ENCODE measurements around the gene TRPM3. TPM values are rescaled to one million over a fixed set of nuclear protein-coding genes. Genes with fewer than 3 reads are reported as not detected.

Gene TRPM3
- total RNA-seq, 1 donor from 2014 or later, result not detected

DNA sequence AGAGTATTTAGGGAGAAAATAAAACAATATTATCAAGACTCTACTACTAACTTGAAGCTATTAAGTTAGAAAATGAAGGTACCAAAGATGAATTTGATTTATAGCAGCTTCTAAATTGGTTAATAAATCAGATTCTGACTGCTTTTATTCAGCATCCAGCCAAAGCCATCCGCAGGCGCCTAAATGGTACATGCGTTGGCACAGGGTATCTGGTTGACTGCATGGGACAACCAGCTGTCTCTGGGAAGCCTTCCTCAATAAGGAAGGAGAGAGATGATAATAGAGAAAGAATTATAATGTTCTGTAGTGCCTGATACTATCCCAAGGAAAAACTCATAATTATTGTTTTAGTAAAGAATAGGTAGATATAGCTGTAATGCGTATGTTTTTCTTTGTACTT lies 9.1 kb upstream of the TRPM3 start:
- Mint-ChIP-seq H3K27ac (no peak overlapping the region), H3K4me3 (no peak overlapping the region), H3K9me3 (no peaks in the 10 kb centered on the region), H3K4me1 (no peaks in the 10 kb centered on the region), H3K27me3 (no peaks in the 10 kb centered on the region), H3K36me3 (ENCODE audit: low read depth) (no peaks in the 10 kb centered on the region)
- no peak for DNase-seq
- intact Hi-C loops (cut with micrococcal nuclease), result no loop called here
- TF ChIP-seq, protein P1, sequence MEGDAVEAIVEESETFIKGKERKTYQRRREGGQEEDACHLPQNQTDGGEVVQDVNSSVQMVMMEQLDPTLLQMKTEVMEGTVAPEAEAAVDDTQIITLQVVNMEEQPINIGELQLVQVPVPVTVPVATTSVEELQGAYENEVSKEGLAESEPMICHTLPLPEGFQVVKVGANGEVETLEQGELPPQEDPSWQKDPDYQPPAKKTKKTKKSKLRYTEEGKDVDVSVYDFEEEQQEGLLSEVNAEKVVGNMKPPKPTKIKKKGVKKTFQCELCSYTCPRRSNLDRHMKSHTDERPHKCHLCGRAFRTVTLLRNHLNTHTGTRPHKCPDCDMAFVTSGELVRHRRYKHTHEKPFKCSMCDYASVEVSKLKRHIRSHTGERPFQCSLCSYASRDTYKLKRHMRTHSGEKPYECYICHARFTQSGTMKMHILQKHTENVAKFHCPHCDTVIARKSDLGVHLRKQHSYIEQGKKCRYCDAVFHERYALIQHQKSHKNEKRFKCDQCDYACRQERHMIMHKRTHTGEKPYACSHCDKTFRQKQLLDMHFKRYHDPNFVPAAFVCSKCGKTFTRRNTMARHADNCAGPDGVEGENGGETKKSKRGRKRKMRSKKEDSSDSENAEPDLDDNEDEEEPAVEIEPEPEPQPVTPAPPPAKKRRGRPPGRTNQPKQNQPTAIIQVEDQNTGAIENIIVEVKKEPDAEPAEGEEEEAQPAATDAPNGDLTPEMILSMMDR (IDR thresholded peaks at IDR 0.05), result no peak
- ATAC-seq (ENCODE audit: low read depth), result no peak
- POLR2A ChIA-PET, result interaction anchor here (0.5 kb wide), 1 partner anchor 358 kb away, joined by 4 read pairs; no protein-coding TSS in a partner anchor
- CTCF ChIA-PET, result no interaction called here

DNA sequence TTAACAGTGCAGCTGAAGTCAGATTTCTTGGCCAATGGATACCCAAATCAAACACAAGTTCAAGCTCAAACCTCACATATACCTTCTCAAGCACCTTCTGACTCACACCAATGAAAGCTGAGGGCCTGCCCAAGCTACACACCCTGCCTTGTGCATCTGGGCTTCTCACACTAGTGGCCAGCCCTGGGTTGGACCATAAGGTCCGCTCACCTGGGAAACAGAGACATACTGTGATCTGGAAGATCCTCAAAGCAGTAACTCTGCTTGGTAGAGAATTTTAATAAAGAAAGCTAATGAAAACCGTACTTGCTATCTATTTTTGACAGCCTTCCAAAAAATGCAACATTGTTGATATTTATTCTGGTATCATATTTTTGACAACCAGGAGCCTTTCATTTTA lies 7.4 kb upstream of the TRPM3 start:
- intact Hi-C loops (cut with micrococcal nuclease), result no loop called here
- Mint-ChIP-seq H3K27me3 (no peaks in the 10 kb centered on the region), H3K27ac (no peak overlapping the region), H3K4me1 (no peaks in the 10 kb centered on the region), H3K4me3 (no peak overlapping the region), H3K36me3 (ENCODE audit: low read depth) (no peaks in the 10 kb centered on the region), H3K9me3 (no peaks in the 10 kb centered on the region)
- DNase-seq (no peak), ATAC-seq (ENCODE audit: low read depth) (no peak)
- TF ChIP-seq, protein P1 (IDR thresholded peaks at IDR 0.05), result no peak
- ChIA-PET CTCF (no interaction called here), POLR2A (no interaction called here)

DNA sequence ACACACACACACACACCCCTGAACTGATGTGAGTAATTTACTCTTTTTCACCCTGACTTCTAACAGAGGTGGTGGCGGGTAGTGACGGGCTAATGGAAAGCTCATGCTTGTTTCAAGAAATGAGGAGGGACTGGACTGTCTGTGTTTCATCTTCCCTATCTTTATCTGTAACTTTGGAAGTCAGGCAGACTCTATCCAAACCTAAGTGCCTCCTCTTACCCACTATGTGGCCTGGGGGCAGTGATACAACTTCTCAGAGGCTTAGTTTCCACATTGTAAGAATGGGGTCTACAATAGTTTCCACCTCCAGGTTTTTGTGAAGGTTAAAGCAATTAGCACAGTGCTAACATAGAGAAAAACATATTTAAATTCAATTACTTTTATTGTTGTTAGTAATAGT lies 5.9 kb upstream of the TRPM3 start:
- H3K27ac Mint-ChIP-seq, result no peak overlapping the region
- intact Hi-C loops (cut with micrococcal nuclease), result no loop called here
- H3K4me3 Mint-ChIP-seq, result no peak overlapping the region
- POLR2A ChIA-PET, result no interaction called here
- peaks cover 2% of the 10 kb centered on the region for H3K27me3 Mint-ChIP-seq
- DNase-seq (no peak), ATAC-seq (ENCODE audit: low read depth) (no peak)
- no peaks in the 10 kb centered on the region for H3K36me3 Mint-ChIP-seq (ENCODE audit: low read depth)
- TF ChIP-seq, protein P1 (IDR thresholded peaks at IDR 0.05), result no peak
- no peaks in the 10 kb centered on the region for H3K9me3 Mint-ChIP-seq
- CTCF ChIA-PET, result no interaction called here
- no peaks in the 10 kb centered on the region for H3K4me1 Mint-ChIP-seq

DNA sequence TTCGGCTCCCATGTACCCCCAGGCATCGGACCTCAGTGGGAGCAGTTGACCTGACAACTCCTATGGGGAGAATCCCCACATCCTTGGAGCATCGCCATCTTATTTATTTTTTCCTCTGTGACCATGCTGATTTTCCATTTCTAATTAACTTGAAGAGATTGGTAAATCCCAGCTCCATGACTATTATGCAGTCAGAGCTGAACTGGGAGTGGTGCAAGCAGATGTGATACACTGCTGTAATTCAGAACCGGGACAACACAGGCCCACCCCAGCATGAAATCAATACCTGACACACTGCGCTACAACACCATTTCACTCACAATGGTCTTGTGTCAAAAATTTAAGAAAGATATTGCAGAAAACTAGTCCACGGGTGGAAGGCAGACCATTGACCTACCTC lies 1.0 kb upstream of the TRPM3 start:
- Mint-ChIP-seq H3K27ac (no peak overlapping the region), H3K4me1 (no peaks in the 10 kb centered on the region), H3K9me3 (no peaks in the 10 kb centered on the region), H3K27me3 (peaks cover 13% of the 10 kb centered on the region), H3K36me3 (ENCODE audit: low read depth) (no peaks in the 10 kb centered on the region), H3K4me3 (no peak overlapping the region)
- ATAC-seq (ENCODE audit: low read depth), result no peak
- ChIA-PET CTCF (no interaction called here), POLR2A (no interaction called here)
- TF ChIP-seq, protein P1 (IDR thresholded peaks at IDR 0.05), result no peak
- no peak for DNase-seq
- intact Hi-C loops (cut with micrococcal nuclease), result no loop called here

DNA sequence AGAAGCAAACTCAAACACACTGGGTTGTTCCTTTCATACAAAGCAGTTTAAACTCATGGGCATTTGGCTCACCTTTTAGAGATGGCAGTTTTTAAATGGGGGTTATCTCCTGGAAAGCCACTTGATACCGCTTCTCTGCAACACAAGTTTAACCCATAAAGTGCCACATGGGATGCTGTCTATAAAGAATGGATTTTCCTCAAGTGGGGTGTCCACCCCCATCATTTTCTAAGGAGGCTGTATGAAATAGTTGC lies 528 bp upstream of the TRPM3 start:
- intact Hi-C loops (cut with micrococcal nuclease), result no loop called here
- H3K4me3 Mint-ChIP-seq, result no peak overlapping the region

More for the DNA sequence above, 528 bp upstream of the TRPM3 start:
- ATAC-seq (ENCODE audit: low read depth), result no peak
- ChIA-PET POLR2A (no interaction called here), CTCF (no interaction called here)
- Mint-ChIP-seq H3K27ac (no peak overlapping the region), H3K4me1 (no peaks in the 10 kb centered on the region), H3K9me3 (no peaks in the 10 kb centered on the region), H3K36me3 (ENCODE audit: low read depth) (no peaks in the 10 kb centered on the region), H3K27me3 (peaks cover 13% of the 10 kb centered on the region)
- TF ChIP-seq, protein P1 (IDR thresholded peaks at IDR 0.05), result no peak
- no peak for DNase-seq

All from activated B cell treated with CpG ODN at 0.5 μM for 24 hours (primary cell).